ENCODE data around the gene MBNL2.

DNA sequence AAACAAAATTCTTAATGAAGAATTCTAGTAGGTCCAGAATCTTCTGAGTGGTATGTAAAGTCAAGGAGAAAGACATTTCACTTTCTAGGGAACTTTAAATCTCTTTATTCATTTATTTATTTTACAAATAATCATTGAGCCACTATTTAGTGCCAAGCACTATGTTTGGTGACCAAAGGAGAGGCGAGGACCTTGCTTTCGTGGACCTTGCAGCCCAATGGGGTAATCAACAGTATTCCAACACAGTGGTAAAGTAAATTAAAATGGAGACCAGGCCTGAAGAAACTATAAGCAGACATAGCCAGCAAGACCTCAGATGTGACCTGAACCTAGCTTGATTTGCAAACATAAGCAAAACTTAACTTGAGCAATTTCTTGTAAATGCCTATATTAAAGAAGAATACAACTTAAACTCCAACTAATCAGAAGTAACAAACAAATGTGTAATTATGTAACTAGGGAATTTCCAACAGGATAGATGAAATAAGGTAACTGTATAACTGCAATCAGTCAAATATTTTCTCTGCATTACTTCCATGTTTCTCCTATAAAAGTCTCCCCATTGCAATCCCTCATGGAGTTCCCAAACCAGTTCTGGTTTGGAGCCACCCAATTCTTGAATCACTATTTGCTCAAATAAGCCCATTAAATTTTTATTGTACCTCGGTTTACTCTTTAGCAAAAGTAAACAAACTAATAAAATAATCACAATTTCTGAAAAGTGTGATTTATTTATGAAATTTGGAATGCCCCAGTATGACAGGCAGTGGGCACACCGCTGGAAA, 67.6 kb downstream of the MBNL2 start:
- TF ChIP-seq POLR2A (IDR thresholded peaks at IDR 0.05), result no peak
- TF ChIP-seq, protein P1, sequence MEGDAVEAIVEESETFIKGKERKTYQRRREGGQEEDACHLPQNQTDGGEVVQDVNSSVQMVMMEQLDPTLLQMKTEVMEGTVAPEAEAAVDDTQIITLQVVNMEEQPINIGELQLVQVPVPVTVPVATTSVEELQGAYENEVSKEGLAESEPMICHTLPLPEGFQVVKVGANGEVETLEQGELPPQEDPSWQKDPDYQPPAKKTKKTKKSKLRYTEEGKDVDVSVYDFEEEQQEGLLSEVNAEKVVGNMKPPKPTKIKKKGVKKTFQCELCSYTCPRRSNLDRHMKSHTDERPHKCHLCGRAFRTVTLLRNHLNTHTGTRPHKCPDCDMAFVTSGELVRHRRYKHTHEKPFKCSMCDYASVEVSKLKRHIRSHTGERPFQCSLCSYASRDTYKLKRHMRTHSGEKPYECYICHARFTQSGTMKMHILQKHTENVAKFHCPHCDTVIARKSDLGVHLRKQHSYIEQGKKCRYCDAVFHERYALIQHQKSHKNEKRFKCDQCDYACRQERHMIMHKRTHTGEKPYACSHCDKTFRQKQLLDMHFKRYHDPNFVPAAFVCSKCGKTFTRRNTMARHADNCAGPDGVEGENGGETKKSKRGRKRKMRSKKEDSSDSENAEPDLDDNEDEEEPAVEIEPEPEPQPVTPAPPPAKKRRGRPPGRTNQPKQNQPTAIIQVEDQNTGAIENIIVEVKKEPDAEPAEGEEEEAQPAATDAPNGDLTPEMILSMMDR (IDR thresholded peaks at IDR 0.05), result no peak

Measured in uterus (tissue), 2 donors.